GM23338 (cell line): Measurements from ENCODE around the gene CRTC3. TPM values are rescaled to one million over a fixed set of nuclear protein-coding genes. Genes with fewer than 3 reads are reported as not detected.
A peak's percentile ranks its signal among the peaks of the same experiment; 100 is the strongest.

Experiments used
- ATAC-seq: fragments of 200-7000 bp; cut with Tn5 transposase; 3 replicates; pipeline ENCODE4 v1.9.1; 2020
- DNase-seq: peaks from one replicate; pipeline ENCODE4 v3.0.0-alpha.2; 2015; ENCODE audit warnings: low spot score
- H2AFZ ChIP-seq: fragments of 200-600 bp; sonication (generic); 2 replicates; pipeline ENCODE4 v1.8.0; 2016; ENCODE audit warnings: antibody characterized with exemption, mild to moderate bottlenecking, moderate library complexity
- H3F3A ChIP-seq: fragments of 200-600 bp; sonication (generic); replicated peaks from 2 replicates; pipeline ENCODE4 v1.8.0; 2017; ENCODE audit warnings: antibody characterized with exemption, mixed run types, low read depth
- H3K27ac ChIP-seq: fragments of 200-600 bp; sonication (generic); 2 replicates; pipeline ENCODE4 v1.6.1; 2016; ENCODE audit warnings: low read depth
- H3K27me3 ChIP-seq: fragments of 200-600 bp; sonication (generic); 2 replicates; pipeline ENCODE4 v1.8.0; 2016; ENCODE audit warnings: mild to moderate bottlenecking, mixed run types, moderate library complexity; ENCODE audit not compliant: insufficient read depth
- H3K36me3 ChIP-seq: fragments of 200-600 bp; sonication (generic); 2 replicates; pipeline ENCODE4 v1.8.0; 2016; ENCODE audit warnings: mild to moderate bottlenecking; ENCODE audit not compliant: insufficient read depth
- H3K4me1 ChIP-seq: fragments of 200-600 bp; sonication (generic); 2 replicates; pipeline ENCODE4 v1.8.0; 2016; ENCODE audit warnings: mild to moderate bottlenecking, moderate library complexity; ENCODE audit not compliant: insufficient read depth
- H3K4me2 ChIP-seq: fragments of 200-600 bp; sonication (generic); 2 replicates; pipeline ENCODE4 v1.7.1; 2017; ENCODE audit warnings: mixed run types
- H3K4me3 ChIP-seq: fragments of 200-600 bp; sonication (generic); 2 replicates; pipeline ENCODE4 v1.6.1; 2016; ENCODE audit warnings: mixed run types
- H3K79me2 ChIP-seq: fragments of 200-600 bp; sonication (generic); replicated peaks from 2 replicates; pipeline ENCODE4 v1.8.0; 2017; ENCODE audit warnings: mild to moderate bottlenecking; ENCODE audit not compliant: insufficient read depth
- H3K9me2 ChIP-seq: fragments of 200-600 bp; sonication (generic); 2 replicates; pipeline ENCODE4 v1.8.0; 2017; ENCODE audit not compliant: insufficient read depth
- H4K20me1 ChIP-seq: fragments of 200-600 bp; sonication (generic); replicated peaks from 2 replicates; pipeline ENCODE4 v1.8.0; 2017; ENCODE audit warnings: mild to moderate bottlenecking; ENCODE audit not compliant: insufficient read depth
- H3K27ac Mint-ChIP-seq: 2 replicates; pipeline ENCODE4 v1.8.0; 2020; ENCODE audit warnings: inconsistent platforms, mild to moderate bottlenecking, moderate library complexity, mixed read lengths
- H3K27me3 Mint-ChIP-seq: 3 replicates; pipeline ENCODE4 v1.8.0; 2022; ENCODE audit warnings: low read depth, mild to moderate bottlenecking, moderate library complexity, mixed read lengths, inconsistent platforms; ENCODE audit not compliant: insufficient read depth, poor library complexity
- H3K36me3 Mint-ChIP-seq: 3 replicates; pipeline ENCODE4 v1.8.0; 2021; ENCODE audit warnings: low read depth, mild to moderate bottlenecking, inconsistent platforms, moderate library complexity, mixed read lengths
- H3K4me1 Mint-ChIP-seq: 3 replicates; pipeline ENCODE4 v1.8.0; 2020; ENCODE audit warnings: mild to moderate bottlenecking, inconsistent platforms, mixed read lengths
- H3K4me3 Mint-ChIP-seq: 3 replicates; pipeline ENCODE4 v1.8.0; 2021; ENCODE audit warnings: moderate library complexity, mild to moderate bottlenecking, inconsistent platforms, mixed read lengths
- H3K9me3 Mint-ChIP-seq: 3 replicates; pipeline ENCODE4 v1.8.0; 2020; ENCODE audit warnings: moderate library complexity, mild to moderate bottlenecking, inconsistent platforms, mixed read lengths
- CREB1 ChIP-seq: fragments of 250-450 bp; sonication (Bioruptor Pico); IDR thresholded peaks from 2 replicates; pipeline ENCODE4 v1.5.0; 2020; ENCODE audit warnings: low read depth, mild to moderate bottlenecking, moderate library complexity
- EZH2 ChIP-seq: fragments of 200-600 bp; sonication (generic); IDR thresholded peaks from one replicate; pipeline ENCODE4 v1.8.0; 2017; ENCODE audit warnings: antibody characterized with exemption, mild to moderate bottlenecking, low read depth; ENCODE audit not compliant: unreplicated experiment
- JUNB ChIP-seq: IDR thresholded peaks from one replicate; pipeline ENCODE4 v1.6.1; 2016; ENCODE audit warnings: antibody characterized with exemption; ENCODE audit not compliant: unreplicated experiment
- NANOG ChIP-seq: IDR thresholded peaks from 2 replicates; pipeline ENCODE4 v1.6.1; 2016; ENCODE audit warnings: antibody characterized with exemption, borderline replicate concordance
- polyA plus RNA-seq: library from polyadenylated mRNA; unstranded; fragments of >200 nt; fragmentation: Nextera tagmentation; extraction: Ambion mirVana; gene quantifications from 2 replicates; pipeline ENCODE4 v1.2.1, GENCODE V29; 2016
- total RNA-seq: library from RNA; depleted of rRNA; stranded (reverse); fragments of >200 nt; shearing (Covaris generic); gene quantifications from 2 replicates; pipeline ENCODE4 v1.2.3, GENCODE V29; 2014
- TF ChIP-seq, protein P1 (sequence below): IDR thresholded peaks from 2 replicates; pipeline ENCODE4 v1.6.1; 2016; ENCODE audit warnings: antibody characterized with exemption
- TF ChIP-seq, protein P2 (sequence below): fragments of 250-450 bp; sonication (Bioruptor Pico); IDR thresholded peaks from 2 replicates; pipeline ENCODE4 v1.5.0; 2020; ENCODE audit warnings: mild to moderate bottlenecking, moderate library complexity

The CRTC3 gene
- total and polyA plus RNA-seq, 2 experiments from 2014 or later = 2.8 to 3.8 TPM

DNA sequence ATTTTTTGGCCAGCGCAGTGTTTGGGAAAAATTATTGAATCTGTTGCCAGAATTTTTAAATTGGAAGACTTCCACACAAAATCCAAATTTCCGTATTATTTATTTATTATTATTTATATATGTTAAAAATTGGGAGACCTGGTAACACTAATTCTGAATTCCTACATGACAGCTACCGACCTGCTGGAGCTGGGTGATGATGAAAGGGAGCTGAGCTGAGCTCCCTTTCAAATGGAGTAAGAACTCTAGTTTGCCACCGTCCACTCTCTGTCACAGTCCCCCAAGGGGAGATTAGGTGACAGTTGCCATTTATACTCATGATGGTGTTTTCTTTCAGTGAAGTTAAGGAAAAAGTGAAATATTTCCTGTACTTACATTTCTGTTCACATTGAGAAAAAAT is 1.4 kb downstream of the CRTC3 start:
- Histone ChIP-seq H3K79me2 (no peaks in the 10 kb centered on the region), H2AFZ (no peak overlapping the region), H3K9me2 (peaks cover 4% of the 10 kb centered on the region; the same call in 1 of the 2 replicates), H3F3A (peaks cover 3% of the 10 kb centered on the region; the same call in 1 of the 2 replicates), H3K4me2 (peak overlapping the region; percentile 95), H3K27me3 (peaks cover 51% of the 10 kb centered on the region), H3K4me3 (peak overlapping the region; percentile 79), H3K27ac (no peak overlapping the region), H4K20me1 (peaks cover 8% of the 10 kb centered on the region; the same call in 1 of the 2 replicates), H3K4me1 (no peaks in the 10 kb centered on the region), H3K36me3 (no peaks in the 10 kb centered on the region)
- H3K4me1 Mint-ChIP-seq = peaks cover 7% of the 10 kb centered on the region
- 0 out of 3 replicates have a peak, but pooled peaks cover 3% of the 10 kb centered on the region for H3K9me3 Mint-ChIP-seq
- no peak for DNase-seq
- ATAC-seq = no peak
- no peak for TF ChIP-seq CREB1 (CRISPR knock-in tag)
- TF ChIP-seq, protein P1, sequence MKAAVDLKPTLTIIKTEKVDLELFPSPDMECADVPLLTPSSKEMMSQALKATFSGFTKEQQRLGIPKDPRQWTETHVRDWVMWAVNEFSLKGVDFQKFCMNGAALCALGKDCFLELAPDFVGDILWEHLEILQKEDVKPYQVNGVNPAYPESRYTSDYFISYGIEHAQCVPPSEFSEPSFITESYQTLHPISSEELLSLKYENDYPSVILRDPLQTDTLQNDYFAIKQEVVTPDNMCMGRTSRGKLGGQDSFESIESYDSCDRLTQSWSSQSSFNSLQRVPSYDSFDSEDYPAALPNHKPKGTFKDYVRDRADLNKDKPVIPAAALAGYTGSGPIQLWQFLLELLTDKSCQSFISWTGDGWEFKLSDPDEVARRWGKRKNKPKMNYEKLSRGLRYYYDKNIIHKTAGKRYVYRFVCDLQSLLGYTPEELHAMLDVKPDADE = no peak
- TF ChIP-seq NANOG = no peak
- TF ChIP-seq, protein P2, sequence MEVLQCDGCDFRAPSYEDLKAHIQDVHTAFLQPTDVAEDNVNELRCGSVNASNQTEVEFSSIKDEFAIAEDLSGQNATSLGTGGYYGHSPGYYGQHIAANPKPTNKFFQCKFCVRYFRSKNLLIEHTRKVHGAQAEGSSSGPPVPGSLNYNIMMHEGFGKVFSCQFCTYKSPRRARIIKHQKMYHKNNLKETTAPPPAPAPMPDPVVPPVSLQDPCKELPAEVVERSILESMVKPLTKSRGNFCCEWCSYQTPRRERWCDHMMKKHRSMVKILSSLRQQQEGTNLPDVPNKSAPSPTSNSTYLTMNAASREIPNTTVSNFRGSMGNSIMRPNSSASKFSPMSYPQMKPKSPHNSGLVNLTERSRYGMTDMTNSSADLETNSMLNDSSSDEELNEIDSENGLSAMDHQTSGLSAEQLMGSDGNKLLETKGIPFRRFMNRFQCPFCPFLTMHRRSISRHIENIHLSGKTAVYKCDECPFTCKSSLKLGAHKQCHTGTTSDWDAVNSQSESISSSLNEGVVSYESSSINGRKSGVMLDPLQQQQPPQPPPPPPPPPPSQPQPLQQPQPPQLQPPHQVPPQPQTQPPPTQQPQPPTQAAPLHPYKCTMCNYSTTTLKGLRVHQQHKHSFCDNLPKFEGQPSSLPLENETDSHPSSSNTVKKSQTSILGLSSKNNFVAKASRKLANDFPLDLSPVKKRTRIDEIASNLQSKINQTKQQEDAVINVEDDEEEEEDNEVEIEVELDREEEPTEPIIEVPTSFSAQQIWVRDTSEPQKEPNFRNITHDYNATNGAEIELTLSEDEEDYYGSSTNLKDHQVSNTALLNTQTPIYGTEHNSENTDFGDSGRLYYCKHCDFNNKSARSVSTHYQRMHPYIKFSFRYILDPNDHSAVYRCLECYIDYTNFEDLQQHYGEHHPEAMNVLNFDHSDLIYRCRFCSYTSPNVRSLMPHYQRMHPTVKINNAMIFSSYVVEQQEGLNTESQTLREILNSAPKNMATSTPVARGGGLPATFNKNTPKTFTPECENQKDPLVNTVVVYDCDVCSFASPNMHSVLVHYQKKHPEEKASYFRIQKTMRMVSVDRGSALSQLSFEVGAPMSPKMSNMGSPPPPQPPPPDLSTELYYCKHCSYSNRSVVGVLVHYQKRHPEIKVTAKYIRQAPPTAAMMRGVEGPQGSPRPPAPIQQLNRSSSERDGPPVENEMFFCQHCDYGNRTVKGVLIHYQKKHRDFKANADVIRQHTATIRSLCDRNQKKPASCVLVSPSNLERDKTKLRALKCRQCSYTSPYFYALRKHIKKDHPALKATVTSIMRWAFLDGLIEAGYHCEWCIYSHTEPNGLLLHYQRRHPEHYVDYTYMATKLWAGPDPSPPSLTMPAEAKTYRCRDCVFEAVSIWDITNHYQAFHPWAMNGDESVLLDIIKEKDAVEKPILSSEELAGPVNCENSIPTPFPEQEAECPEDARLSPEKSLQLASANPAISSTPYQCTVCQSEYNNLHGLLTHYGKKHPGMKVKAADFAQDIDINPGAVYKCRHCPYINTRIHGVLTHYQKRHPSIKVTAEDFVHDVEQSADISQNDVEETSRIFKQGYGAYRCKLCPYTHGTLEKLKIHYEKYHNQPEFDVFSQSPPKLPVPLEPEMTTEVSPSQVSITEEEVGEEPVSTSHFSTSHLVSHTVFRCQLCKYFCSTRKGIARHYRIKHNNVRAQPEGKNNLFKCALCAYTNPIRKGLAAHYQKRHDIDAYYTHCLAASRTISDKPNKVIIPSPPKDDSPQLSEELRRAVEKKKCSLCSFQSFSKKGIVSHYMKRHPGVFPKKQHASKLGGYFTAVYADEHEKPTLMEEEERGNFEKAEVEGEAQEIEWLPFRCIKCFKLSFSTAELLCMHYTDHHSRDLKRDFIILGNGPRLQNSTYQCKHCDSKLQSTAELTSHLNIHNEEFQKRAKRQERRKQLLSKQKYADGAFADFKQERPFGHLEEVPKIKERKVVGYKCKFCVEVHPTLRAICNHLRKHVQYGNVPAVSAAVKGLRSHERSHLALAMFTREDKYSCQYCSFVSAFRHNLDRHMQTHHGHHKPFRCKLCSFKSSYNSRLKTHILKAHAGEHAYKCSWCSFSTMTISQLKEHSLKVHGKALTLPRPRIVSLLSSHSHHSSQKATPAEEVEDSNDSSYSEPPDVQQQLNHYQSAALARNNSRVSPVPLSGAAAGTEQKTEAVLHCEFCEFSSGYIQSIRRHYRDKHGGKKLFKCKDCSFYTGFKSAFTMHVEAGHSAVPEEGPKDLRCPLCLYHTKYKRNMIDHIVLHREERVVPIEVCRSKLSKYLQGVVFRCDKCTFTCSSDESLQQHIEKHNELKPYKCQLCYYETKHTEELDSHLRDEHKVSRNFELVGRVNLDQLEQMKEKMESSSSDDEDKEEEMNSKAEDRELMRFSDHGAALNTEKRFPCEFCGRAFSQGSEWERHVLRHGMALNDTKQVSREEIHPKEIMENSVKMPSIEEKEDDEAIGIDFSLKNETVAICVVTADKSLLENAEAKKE (CRISPR knock-in tag) = no peak
- H3K27ac Mint-ChIP-seq = no peak overlapping the region
- H3K4me3 Mint-ChIP-seq = peak overlapping the region; percentile 80
- no peaks in the 10 kb centered on the region; the same call in 2 of the 3 replicates for H3K36me3 Mint-ChIP-seq
- peaks cover 32% of the 10 kb centered on the region for H3K27me3 Mint-ChIP-seq

DNA sequence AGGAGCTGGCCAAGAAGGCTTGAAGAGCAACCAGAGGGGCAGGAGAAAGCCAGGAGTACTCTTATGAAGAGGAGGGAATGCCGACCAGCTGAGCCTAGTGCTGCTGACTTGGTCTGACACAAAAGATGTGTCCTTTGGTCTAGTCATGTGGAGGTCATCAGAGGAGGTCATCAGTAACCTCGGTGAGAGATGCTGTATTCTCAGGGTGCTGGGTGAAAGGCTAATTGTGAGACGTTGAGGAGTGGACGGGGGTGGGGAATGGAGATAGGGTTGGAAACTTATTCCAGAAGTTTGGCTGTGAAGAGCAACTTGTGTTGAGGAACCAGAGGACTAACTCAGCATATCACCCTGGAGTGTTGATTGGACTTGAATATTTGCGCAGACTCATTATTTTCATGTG is 5.5 kb downstream of the CRTC3 start:
- H3K4me2 ChIP-seq = no peak overlapping the region
- no peak overlapping the region for H2AFZ ChIP-seq
- H3K27me3 ChIP-seq = peaks cover 25% of the 10 kb centered on the region
- Mint-ChIP-seq H3K4me3 (no peak overlapping the region), H3K9me3 (no peaks in the 10 kb centered on the region), H3K4me1 (peaks cover 7% of the 10 kb centered on the region), H3K27me3 (peaks cover 20% of the 10 kb centered on the region), H3K27ac (no peak overlapping the region), H3K36me3 (no peaks in the 10 kb centered on the region)
- no peak for ATAC-seq
- H3K36me3 ChIP-seq = no peaks in the 10 kb centered on the region
- peaks cover 3% of the 10 kb centered on the region; the same call in 1 of the 2 replicates for H3F3A ChIP-seq
- H3K4me3 ChIP-seq = no peak overlapping the region
- peaks cover 8% of the 10 kb centered on the region; the same call in 1 of the 2 replicates for H4K20me1 ChIP-seq
- no peaks in the 10 kb centered on the region for H3K79me2 ChIP-seq
- H3K9me2 ChIP-seq = peaks cover 4% of the 10 kb centered on the region; the same call in 1 of the 2 replicates
- DNase-seq = no peak
- H3K27ac ChIP-seq = no peak overlapping the region
- H3K4me1 ChIP-seq = no peaks in the 10 kb centered on the region
- TF ChIP-seq EZH2 (no peak), JUNB (no peak)
